Neural progenitor cell (in vitro differentiated cells): ENCODE results near the gene L3MBTL3. TPM values are rescaled to one million over a fixed set of nuclear protein-coding genes. Genes with fewer than 3 reads are reported as not detected.

Experiments
- DNase-seq: peaks from one replicate; pipeline ENCODE4 v3.0.0-alpha.2; 2016; ENCODE audit warnings: low spot score
- H2AFZ ChIP-seq: fragments of 200-600 bp; sonication (generic); replicated peaks from 2 replicates; pipeline ENCODE4 v1.6.1; 2016; ENCODE audit warnings: antibody characterized with exemption
- H3F3A ChIP-seq: fragments of 200-600 bp; sonication (generic); 2 replicates; pipeline ENCODE4 v1.6.1; 2016; ENCODE audit warnings: antibody characterized with exemption, low read depth
- H3K27ac ChIP-seq: fragments of 200-600 bp; sonication (generic); 2 replicates; pipeline ENCODE4 v1.5.1; 2016; ENCODE audit warnings: mild to moderate bottlenecking
- H3K27me3 ChIP-seq: fragments of 200-600 bp; sonication (generic); 2 replicates; pipeline ENCODE4 v1.6.1; 2016; ENCODE audit warnings: mild to moderate bottlenecking, moderate library complexity
- H3K36me3 ChIP-seq: fragments of 200-600 bp; sonication (generic); 2 replicates; pipeline ENCODE4 v1.5.1; 2016
- H3K4me1 ChIP-seq: fragments of 200-600 bp; sonication (generic); 2 replicates; pipeline ENCODE4 v1.6.1; 2016; ENCODE audit warnings: mixed run types
- H3K4me2 ChIP-seq: fragments of 200-600 bp; sonication (generic); 2 replicates; pipeline ENCODE4 v1.6.1; 2016
- H3K4me3 ChIP-seq: fragments of 200-600 bp; sonication (generic); 2 replicates; pipeline ENCODE4 v1.5.1; 2016
- H3K79me2 ChIP-seq: fragments of 200-600 bp; sonication (generic); 2 replicates; pipeline ENCODE4 v1.6.1; 2016; ENCODE audit warnings: low read depth
- H3K9ac ChIP-seq: fragments of 200-600 bp; sonication (generic); 2 replicates; pipeline ENCODE4 v1.6.1; 2016
- H3K9me3 ChIP-seq: fragments of 200-600 bp; sonication (generic); 2 replicates; pipeline ENCODE4 v1.5.1; 2016; ENCODE audit warnings: low read depth
- H4K20me1 ChIP-seq: fragments of 200-600 bp; sonication (generic); 2 replicates; pipeline ENCODE4 v1.6.1; 2016; ENCODE audit warnings: low read depth
- H3K27ac Mint-ChIP-seq: 3 replicates; pipeline ENCODE4 v1.8.0; 2021; ENCODE audit warnings: mixed read lengths
- H3K27me3 Mint-ChIP-seq: 2 replicates; pipeline ENCODE4 v1.8.0; 2022; ENCODE audit warnings: low read depth, mild to moderate bottlenecking, inconsistent platforms, moderate library complexity, mixed read lengths; ENCODE audit not compliant: insufficient read depth
- H3K36me3 Mint-ChIP-seq: 3 replicates; pipeline ENCODE4 v1.8.0; 2021; ENCODE audit warnings: mixed read lengths
- H3K4me1 Mint-ChIP-seq: 3 replicates; pipeline ENCODE4 v1.8.0; 2021; ENCODE audit warnings: mixed read lengths
- H3K4me3 Mint-ChIP-seq: 3 replicates; pipeline ENCODE4 v1.8.0; 2021; ENCODE audit warnings: mild to moderate bottlenecking, moderate library complexity, mixed read lengths
- H3K9me3 Mint-ChIP-seq: 3 replicates; pipeline ENCODE4 v1.8.0; 2020; ENCODE audit warnings: mixed read lengths
- CTCF ChIP-seq: fragments of 200-600 bp; sonication (generic); IDR thresholded peaks from 2 replicates; pipeline ENCODE4 v1.5.1; 2017; ENCODE audit warnings: antibody characterized with exemption, mild to moderate bottlenecking
- EZH2 ChIP-seq: fragments of 200-600 bp; sonication (generic); IDR thresholded peaks from 2 replicates; pipeline ENCODE4 v1.6.1; 2017; ENCODE audit warnings: antibody characterized with exemption, mild to moderate bottlenecking, moderate library complexity
- EZH2phosphoT487 ChIP-seq: fragments of 200-600 bp; sonication (generic); IDR thresholded peaks from 2 replicates; pipeline ENCODE4 v1.6.1; 2017; ENCODE audit warnings: antibody characterized with exemption
- total RNA-seq: library from RNA; depleted of rRNA; stranded (reverse); fragments of >200 nt; gene quantifications from 2 replicates; pipeline ENCODE4 v1.2.3, GENCODE V29; 2015; ENCODE audit warnings: low replicate concordance

The L3MBTL3 gene
- total RNA-seq, 1 donor from 2014 or later: 22.2 TPM

- H3K9ac ChIP-seq: no peak overlapping the region
- Mint-ChIP-seq H3K9me3 (peaks cover 16% of the 10 kb centered on the region), H3K27ac (no peak overlapping the region), H3K4me3 (no peak overlapping the region), H3K4me1 (peaks cover 9% of the 10 kb centered on the region), H3K27me3 (no peaks in the 10 kb centered on the region), H3K36me3 (peaks cover 45% of the 10 kb centered on the region)
- H3K27ac ChIP-seq: no peak overlapping the region
- no peaks in the 10 kb centered on the region for H3K9me3 ChIP-seq
- no peaks in the 10 kb centered on the region for H3K27me3 ChIP-seq
- no peaks in the 10 kb centered on the region for H4K20me1 ChIP-seq
- no peaks in the 10 kb centered on the region for H3F3A ChIP-seq
- no peaks in the 10 kb centered on the region for H3K79me2 ChIP-seq
- no peak overlapping the region for H3K4me3 ChIP-seq
- H3K4me1 ChIP-seq: no peaks in the 10 kb centered on the region
- H2AFZ ChIP-seq: no peak overlapping the region
- TF ChIP-seq EZH2phosphoT487 (no peak), EZH2 (no peak), CTCF (no peak)
- H3K4me2 ChIP-seq: no peak overlapping the region
- H3K36me3 ChIP-seq: no peaks in the 10 kb centered on the region
- DNase-seq: no peak
These were observed 87.8 kb downstream of the L3MBTL3 start for GRCh38 chr6:130105996-130106704.

GRCh38 chr6:130107710-130108109 is 89.3 kb downstream of the L3MBTL3 start:
- no peak overlapping the region for H2AFZ ChIP-seq
- no peaks in the 10 kb centered on the region for H3K9me3 ChIP-seq
- H3K4me1 ChIP-seq: no peaks in the 10 kb centered on the region
- no peak for TF ChIP-seq EZH2
- no peak for TF ChIP-seq CTCF
- no peak for TF ChIP-seq EZH2phosphoT487
- no peaks in the 10 kb centered on the region for H3K79me2 ChIP-seq
- peak; percentile 4 for DNase-seq
- H3K27me3 ChIP-seq: no peaks in the 10 kb centered on the region
- peaks cover 9% of the 10 kb centered on the region for H3K4me1 Mint-ChIP-seq
- no peak overlapping the region for H3K27ac ChIP-seq
- no peaks in the 10 kb centered on the region for H4K20me1 ChIP-seq
- H3K9me3 Mint-ChIP-seq: peaks cover 14% of the 10 kb centered on the region
- no peak overlapping the region for H3K9ac ChIP-seq
- no peak overlapping the region for H3K27ac Mint-ChIP-seq
- no peaks in the 10 kb centered on the region for H3F3A ChIP-seq
- H3K4me2 ChIP-seq: no peak overlapping the region
- H3K27me3 Mint-ChIP-seq: peaks cover 4% of the 10 kb centered on the region
- peaks cover 33% of the 10 kb centered on the region for H3K36me3 Mint-ChIP-seq
- H3K36me3 ChIP-seq: no peaks in the 10 kb centered on the region
- H3K4me3 ChIP-seq: no peak overlapping the region
- H3K4me3 Mint-ChIP-seq: no peak overlapping the region

- H3K27ac ChIP-seq: no peak overlapping the region
- no peak overlapping the region for H3K9ac ChIP-seq
- Mint-ChIP-seq H3K27me3 (peaks cover 4% of the 10 kb centered on the region), H3K27ac (no peak overlapping the region), H3K4me3 (no peak overlapping the region), H3K4me1 (peaks cover 5% of the 10 kb centered on the region), H3K9me3 (peaks cover 14% of the 10 kb centered on the region), H3K36me3 (peaks cover 32% of the 10 kb centered on the region)
- H3K36me3 ChIP-seq: no peaks in the 10 kb centered on the region
- no peak overlapping the region for H2AFZ ChIP-seq
- no peaks in the 10 kb centered on the region for H3F3A ChIP-seq
- H4K20me1 ChIP-seq: no peaks in the 10 kb centered on the region
- TF ChIP-seq EZH2phosphoT487 (no peak), CTCF (no peak), EZH2 (no peak)
- no peak overlapping the region for H3K4me2 ChIP-seq
- no peaks in the 10 kb centered on the region for H3K4me1 ChIP-seq
- DNase-seq: no peak
- no peaks in the 10 kb centered on the region for H3K27me3 ChIP-seq
- H3K4me3 ChIP-seq: no peak overlapping the region
- H3K79me2 ChIP-seq: no peaks in the 10 kb centered on the region
- H3K9me3 ChIP-seq: no peaks in the 10 kb centered on the region
These were observed 92.7 kb downstream of the L3MBTL3 start for GRCh38 chr6:130111031-130111430.
